MV-4-11 (cell line): Measurements from ENCODE around the gene FGD1.

Experiments
- DNase-seq: peaks from one replicate; lab custom pipeline; 2025; lab: John Stamatoyannopoulos, UW

The FGD1 gene

GRCh38 chrX:54473993-54474859 lies 21.8 kb downstream of the FGD1 start:
- no peak for DNase-seq

- no peak for DNase-seq
These were observed 25.8 kb downstream of the FGD1 start for GRCh38 chrX:54470054-54470760.

DNA sequence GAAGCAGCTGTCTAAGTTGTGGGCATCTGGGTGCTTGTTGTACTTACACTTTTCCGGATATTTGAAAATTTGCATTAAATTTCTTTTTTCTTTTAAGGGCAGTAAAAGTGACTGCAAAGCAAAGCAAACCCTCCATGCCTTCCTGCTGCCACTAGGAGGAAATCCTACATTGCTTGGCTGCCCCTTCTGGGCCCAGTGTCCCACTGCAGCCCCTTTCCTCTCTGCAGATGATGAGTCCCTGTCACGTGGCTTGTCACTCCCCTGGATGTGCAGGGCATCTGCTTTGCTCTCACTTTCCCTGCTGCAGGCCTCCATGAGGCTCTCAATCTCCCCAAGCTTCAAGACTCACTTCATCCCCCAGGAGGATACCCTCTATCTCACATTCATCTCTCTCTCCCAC lies 43.1 kb downstream of the FGD1 start:
- DNase-seq: no peak

DNA sequence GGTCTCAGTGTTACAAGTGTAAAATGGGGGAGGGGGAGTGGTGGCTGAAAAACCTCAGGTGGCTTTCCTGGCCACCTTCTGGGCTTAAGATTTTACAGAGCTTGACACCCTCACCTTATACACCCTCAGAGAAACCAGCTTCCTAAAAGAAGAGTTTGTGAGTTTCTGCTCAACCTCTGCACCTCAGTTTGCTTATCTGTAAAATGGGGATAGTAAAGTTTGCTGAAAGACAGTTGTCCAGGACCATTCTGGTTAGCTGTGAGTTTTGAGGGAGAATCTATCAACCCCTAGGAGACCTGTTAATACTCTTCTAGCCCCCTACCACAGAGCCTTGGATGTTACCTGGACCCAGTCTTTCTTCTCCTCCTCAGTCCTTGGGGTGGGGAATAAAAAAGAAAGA lies 46.1 kb downstream of the FGD1 start:
- DNase-seq: no peak

GRCh38 chrX:54447461-54447860 lies 48.6 kb downstream of the FGD1 start:
- DNase-seq: no peak

- no peak for DNase-seq
These were observed 50.0 kb downstream of the FGD1 start for GRCh38 chrX:54446084-54446483.

GRCh38 chrX:54444752-54445151 lies 51.3 kb downstream of the FGD1 start:
- no peak for DNase-seq

DNA sequence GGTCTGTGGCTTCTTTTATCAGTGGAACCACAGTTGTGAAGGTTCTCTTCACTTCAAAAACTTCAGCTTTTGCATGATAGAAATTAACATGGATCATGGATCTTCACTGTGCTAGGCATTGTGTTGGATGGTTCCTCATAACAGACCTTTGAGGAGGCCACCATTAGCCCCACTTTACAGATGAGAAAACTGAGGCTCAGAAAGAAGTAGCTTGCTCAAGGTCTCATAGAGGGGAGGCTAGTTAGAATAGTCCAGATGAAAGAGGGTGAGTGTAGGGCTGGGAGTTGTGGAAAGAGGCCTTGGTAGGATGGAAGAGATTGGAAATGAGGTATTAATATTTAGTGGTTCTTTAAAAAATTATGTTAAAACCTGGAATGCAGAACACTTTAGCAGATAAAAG lies 53.2 kb downstream of the FGD1 start:
- no peak for DNase-seq

- DNase-seq: peak; percentile 77
These were observed 55.8 kb downstream of the FGD1 start, which contains the start of gene TSR2 for GRCh38 chrX:54439960-54440871. TSR2 (plus strand) TSS chrX:54440404; CDS start chrX:54440422, 18 bp downstream.

DNA sequence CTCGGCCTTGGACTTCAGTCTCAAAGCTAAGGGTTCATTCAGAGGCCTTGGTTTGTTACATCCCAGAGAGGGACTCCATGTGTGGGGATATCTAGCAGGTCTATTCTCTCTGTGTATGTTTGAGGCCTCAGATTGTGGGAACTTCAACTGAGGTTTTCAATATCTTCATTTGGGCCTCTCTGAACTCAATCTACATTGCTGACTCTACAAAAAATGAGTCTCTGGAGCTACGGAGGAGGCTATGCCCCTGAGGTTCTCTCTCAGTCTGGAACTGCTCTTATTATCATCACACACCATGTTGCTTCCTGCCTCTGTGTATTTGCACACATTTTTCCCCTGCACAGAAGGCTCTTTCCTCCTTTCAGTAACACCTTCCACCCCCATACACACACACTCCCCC lies 60.9 kb downstream of the FGD1 start:
- no peak for DNase-seq

DNA sequence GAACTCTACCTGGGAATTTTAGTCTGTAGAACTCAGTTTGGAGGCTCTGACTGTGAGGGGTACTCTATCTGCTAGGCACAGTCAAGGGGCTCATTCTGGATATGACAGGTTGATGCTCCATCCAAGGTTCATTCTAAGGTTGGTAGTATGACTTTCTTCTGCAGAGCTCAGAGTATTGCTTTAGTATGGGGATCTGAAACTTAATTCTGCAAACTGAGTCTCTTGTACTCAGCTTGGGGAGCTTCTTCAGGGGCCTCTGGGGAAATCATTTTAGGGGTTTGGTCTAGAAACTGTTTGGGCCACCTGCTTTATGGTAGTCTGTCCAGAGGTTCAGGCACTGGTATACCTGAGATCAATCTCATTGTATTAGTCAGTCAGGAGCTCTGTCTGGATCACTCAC lies 65.5 kb downstream of the FGD1 start:
- no peak for DNase-seq

DNA sequence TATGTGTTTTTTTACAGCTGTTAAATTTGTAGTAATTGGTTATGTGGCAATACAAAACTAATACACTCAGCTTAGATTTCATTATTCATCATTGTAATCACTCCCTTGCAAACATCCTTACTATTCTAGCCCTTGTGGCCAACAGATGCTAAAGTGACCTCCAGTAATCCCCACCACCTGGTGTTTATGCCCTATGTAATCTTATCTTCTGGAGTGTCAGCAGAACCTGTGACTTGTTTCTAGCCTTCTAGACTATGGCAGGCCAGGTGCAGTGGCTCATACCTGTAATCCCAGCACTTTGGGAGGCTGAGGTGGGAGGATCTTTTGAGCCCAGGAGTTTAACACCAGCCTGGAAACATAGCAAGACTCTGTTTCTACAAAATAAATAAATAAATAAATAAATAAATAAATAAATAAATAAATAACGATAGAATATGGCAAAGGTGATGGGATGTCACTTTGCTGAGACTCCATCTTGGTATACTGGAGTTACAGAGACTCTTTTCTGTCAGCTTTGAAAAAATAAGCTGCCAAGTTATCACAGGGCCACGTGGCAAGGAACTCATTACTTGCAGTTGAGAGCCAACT lies 68.1 kb downstream of the FGD1 start:
- DNase-seq: no peak

- DNase-seq: no peak
These were observed 72.7 kb downstream of the FGD1 start for GRCh38 chrX:54423161-54423888.

GRCh38 chrX:54422168-54422567 lies 73.9 kb downstream of the FGD1 start:
- no peak for DNase-seq

DNA sequence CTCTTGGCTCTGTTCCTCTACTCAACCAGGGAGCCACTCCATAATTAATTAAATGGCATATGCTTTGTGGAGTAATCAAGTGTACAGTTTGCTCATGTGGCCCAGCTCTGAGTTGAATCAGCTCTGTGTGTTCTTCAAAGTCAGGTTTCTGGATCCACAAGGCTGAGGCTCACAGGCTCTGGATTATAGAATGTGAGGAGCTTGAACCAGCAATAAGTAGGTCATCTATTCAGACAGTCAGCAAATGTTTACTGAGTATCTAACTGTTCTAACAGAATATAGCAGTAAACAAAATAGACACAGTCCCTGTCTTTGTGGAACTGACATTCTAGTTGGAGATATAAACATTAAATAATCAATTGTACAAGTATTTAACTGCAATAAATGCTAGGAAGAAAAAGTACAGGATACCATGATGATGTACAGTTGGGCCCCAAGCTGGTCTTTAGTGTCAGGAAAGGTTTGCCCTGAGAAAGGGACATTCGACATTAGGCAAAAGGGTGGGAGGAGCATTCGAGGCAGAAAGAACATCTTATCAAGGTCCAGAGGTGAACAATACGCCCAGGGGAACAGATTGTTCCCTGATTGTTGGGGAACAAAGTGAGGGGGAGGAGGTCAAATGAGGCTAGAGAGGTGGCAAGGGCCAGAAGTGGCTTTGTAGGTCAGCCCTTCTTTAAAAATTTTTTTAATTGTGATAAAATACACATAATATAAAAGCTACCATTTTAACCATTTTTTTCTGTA lies 76.3 kb downstream of the FGD1 start:
- no peak for DNase-seq

GRCh38 chrX:54416965-54417364 lies 79.1 kb downstream of the FGD1 start:
- DNase-seq: no peak

DNA sequence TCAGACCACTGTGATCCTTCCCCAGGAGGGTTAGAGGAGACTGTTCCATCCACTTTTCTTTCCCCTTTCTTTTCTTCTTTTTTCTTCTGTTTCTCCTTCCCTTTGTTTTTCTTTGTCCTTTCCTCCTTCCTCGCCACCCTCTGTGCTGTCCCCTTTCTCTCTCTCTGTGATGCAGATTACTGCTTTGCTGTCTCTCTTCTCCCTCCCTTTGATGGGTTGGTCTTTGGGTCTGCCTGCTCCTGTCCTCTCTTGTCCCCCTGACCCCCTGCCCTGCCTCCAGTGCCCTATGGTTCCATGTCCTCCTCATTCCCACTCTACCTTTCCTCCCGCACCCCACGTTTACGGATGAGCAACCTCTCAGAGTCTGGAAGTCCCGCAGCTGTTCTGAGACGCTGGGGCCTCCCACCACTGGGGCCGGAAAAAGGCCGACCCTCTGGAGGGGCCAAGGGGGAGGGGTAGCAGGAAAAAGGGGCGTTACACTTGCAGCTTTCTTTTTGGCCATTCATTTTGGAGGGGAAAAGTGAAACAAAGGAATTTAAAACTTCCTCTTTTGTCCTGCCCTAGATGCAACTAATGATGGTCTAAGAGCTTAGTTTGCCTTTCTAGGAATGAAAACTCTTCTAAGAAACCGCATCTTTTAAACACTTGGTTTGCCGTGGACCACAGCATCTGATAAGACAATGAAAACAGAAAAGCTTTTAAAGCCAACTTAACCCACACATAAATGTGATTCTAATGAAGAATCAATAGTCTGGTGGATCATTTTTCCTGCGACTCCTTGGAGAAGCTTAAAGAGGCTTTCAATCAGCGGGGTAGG lies 80.3 kb downstream of the FGD1 start:
- DNase-seq: peak; percentile 79

DNA sequence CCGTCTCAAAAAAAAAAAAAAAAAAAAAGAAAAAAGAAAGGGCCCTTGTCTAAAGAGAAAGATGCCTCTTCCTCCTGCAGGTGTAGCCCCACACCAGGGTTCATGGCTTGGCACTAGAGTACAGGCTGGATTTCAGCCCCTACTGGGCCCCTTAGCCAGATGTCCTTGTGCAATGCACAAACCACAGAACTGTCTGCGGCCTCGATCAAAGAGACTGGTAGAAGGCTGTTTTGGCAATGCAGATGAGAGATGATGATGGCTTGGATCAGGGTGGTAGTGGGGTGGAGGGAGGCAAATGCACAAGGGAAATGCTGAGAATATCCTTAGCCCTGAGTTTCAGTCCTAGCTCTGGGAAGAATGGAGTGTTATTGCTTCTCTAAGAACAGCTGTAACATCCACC lies 82.3 kb downstream of the FGD1 start:
- peak; percentile 83 for DNase-seq

- no peak for DNase-seq
These were observed 84.3 kb downstream of the FGD1 start for GRCh38 chrX:54411732-54412131.

DNA sequence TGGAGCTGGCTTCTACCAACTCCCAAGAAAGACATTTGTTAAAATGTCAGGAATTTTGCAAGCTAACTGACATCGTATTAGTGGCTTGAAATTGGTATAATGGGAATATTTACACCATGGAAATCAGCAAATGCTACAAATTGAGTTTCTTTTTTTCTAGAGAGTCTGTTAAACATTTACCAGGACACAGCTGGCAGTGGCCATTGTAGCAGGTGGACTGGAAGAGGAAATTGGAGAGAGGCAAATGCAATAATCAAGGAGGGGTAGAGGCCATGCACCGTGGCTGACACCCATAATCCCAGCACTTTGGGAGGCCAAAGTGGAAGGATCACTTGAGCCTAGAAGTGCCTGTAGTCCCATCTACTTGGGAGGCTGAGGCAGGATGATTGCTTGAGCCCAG lies 88.8 kb downstream of the FGD1 start:
- DNase-seq: no peak
